ENCODE data around the gene FN3KRP.

DNA sequence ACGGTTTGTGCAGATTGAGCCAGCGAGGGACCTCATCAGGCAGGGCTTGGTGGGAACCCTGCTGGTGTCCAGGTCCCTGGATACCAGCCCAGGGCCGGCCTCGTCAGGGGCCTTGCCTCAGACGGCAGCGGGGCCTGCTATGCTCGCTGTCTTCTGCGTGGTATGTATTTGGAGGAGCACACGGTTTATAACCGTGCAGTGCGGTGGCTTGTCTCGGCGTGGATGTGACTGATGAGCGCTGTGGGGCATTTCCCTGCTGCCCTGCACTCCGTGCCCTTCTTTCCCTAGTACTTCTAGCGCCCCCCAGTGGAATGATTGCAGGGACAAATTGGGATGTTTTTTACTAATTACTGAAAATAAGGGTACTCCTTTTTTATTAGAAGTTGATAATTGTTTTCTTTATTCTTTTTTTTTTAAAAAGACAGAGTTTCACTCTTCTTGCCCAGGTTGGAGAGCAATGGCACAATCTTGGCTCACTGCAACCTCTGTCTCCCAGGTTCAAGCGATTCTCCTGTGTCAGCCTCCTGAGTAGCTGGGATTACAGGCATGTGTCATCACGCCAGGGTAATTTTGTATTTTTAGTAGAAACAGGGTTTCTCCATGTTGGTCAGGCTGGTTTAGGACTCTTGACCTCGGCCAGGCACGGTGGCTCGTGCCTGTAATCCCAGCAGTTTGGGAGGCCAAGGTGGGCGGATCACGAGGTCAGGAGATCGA, 50.7 kb downstream of the FN3KRP start:
- TF ChIP-seq, protein P1, sequence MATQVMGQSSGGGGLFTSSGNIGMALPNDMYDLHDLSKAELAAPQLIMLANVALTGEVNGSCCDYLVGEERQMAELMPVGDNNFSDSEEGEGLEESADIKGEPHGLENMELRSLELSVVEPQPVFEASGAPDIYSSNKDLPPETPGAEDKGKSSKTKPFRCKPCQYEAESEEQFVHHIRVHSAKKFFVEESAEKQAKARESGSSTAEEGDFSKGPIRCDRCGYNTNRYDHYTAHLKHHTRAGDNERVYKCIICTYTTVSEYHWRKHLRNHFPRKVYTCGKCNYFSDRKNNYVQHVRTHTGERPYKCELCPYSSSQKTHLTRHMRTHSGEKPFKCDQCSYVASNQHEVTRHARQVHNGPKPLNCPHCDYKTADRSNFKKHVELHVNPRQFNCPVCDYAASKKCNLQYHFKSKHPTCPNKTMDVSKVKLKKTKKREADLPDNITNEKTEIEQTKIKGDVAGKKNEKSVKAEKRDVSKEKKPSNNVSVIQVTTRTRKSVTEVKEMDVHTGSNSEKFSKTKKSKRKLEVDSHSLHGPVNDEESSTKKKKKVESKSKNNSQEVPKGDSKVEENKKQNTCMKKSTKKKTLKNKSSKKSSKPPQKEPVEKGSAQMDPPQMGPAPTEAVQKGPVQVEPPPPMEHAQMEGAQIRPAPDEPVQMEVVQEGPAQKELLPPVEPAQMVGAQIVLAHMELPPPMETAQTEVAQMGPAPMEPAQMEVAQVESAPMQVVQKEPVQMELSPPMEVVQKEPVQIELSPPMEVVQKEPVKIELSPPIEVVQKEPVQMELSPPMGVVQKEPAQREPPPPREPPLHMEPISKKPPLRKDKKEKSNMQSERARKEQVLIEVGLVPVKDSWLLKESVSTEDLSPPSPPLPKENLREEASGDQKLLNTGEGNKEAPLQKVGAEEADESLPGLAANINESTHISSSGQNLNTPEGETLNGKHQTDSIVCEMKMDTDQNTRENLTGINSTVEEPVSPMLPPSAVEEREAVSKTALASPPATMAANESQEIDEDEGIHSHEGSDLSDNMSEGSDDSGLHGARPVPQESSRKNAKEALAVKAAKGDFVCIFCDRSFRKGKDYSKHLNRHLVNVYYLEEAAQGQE (IDR thresholded peaks at IDR 0.05; ENCODE audit: insufficient read depth in 1 of 2, low read depth in 2 of 2, low read length in 2 of 2), result no peak
- TF ChIP-seq SIN3A (IDR thresholded peaks at IDR 0.05; ENCODE audit: borderline replicate concordance, insufficient read depth, low read length) (no peak), TAF1 (IDR thresholded peaks at IDR 0.05; ENCODE audit: borderline replicate concordance, insufficient read depth, low read length) (no peak), POLR2AphosphoS5 (IDR thresholded peaks at IDR 0.05; ENCODE audit: low read depth, low read length) (no peak), FOXP2 (optimal IDR thresholded peaks at IDR 0.05; ENCODE audit: borderline replicate concordance, extremely low read depth, extremely low read length, insufficient read depth) (no peak)
